Endothelial cell of umbilical vein (primary cell): ENCODE results near the gene NANS. TPM values are rescaled to one million over a fixed set of nuclear protein-coding genes. Genes with fewer than 3 reads are reported as not detected.

Experiments
- BruUV-seq: library from RNA; stranded (reverse); fragments of 400-500 nt; replicated peaks from 2 replicates; lab custom pipeline; 2021; lab: Mats Ljungman, UMichigan
- CTCF ChIA-PET: fragments of 300-600, 350-600 bp; sonication (Branson Sonifier 250); formaldehyde crosslinking; loops from one replicate; lab custom pipeline; 2021; ENCODE audit warnings: antibody characterized with exemption, inconsistent platforms; lab: Charles Lee
- POLR2A ChIA-PET: fragments of 300-600, 350-600 bp; sonication (Branson Sonifier 250); formaldehyde crosslinking; loops from one replicate; lab custom pipeline; 2021; ENCODE audit warnings: antibody characterized with exemption, inconsistent platforms; lab: Charles Lee
- DNase-seq: peaks from one replicate; pipeline ENCODE4 v3.0.0-alpha.2; 2011; ENCODE audit warnings: low read depth, low spot score
- FAIRE-seq: peaks from 2 replicates; lab custom pipeline; 2011; peaks lifted over from hg19 to GRCh38; lab: Jason Lieb, UNC
- H2AFZ ChIP-seq: 2 replicates; pipeline ENCODE4 v1.6.0; 2012; ENCODE audit warnings: low read depth, low read length, control low read depth, inconsistent platforms
- H3K27ac ChIP-seq: 2 replicates; pipeline ENCODE4 v1.5.1; 2011; ENCODE audit warnings: low read depth, mild to moderate bottlenecking, control low read depth, low read length, moderate library complexity; ENCODE audit not compliant: insufficient read depth
- H3K27me3 ChIP-seq, 2 experiments: 2 replicates each; pipeline versions ENCODE4 v1.6.0 to v1.6.1; 2011; ENCODE audit warnings: low read length in 2 of 2, mixed read lengths in 1 of 2; ENCODE audit not compliant: control insufficient read depth in 2 of 2, insufficient read depth in 2 of 2
- H3K36me3 ChIP-seq, 2 experiments: 2 replicates in 1 of 2; 3 replicates in 1 of 2; pipeline ENCODE4 v1.5.1; 2011; ENCODE audit warnings: low read length in 2 of 2, mild to moderate bottlenecking in 1 of 2, moderate library complexity in 1 of 2; ENCODE audit not compliant: control insufficient read depth in 2 of 2, insufficient read depth in 2 of 2; ENCODE audit errors: extremely low read depth in 1 of 2
- H3K4me1 ChIP-seq: 3 replicates; pipeline ENCODE4 v1.5.1; 2011; ENCODE audit warnings: mild to moderate bottlenecking, low read length; ENCODE audit not compliant: control insufficient read depth, insufficient read depth; ENCODE audit errors: extremely low read depth
- H3K4me2 ChIP-seq: 2 replicates; pipeline ENCODE4 v1.6.1; 2011; ENCODE audit warnings: low read length, control low read depth, mixed read lengths; ENCODE audit not compliant: insufficient read depth
- H3K4me3 ChIP-seq, 3 experiments: fragments of 200-600 bp in 1 of 3; sonication (generic), shearing (Covaris generic) in 1 of 3; replicated peaks in 1 of 3; 2 replicates each; pipeline ENCODE4 v1.5.1; 2011 to 2016; ENCODE audit warnings: control low read depth in 3 of 3, low read length in 3 of 3, mild to moderate bottlenecking in 2 of 3, inconsistent platforms in 1 of 3, low read depth in 1 of 3, moderate library complexity in 1 of 3; ENCODE audit not compliant: insufficient read depth in 1 of 3
- H3K79me2 ChIP-seq: 2 replicates; pipeline ENCODE4 v1.6.0; 2012; ENCODE audit warnings: low read length, inconsistent platforms; ENCODE audit not compliant: control insufficient read depth, insufficient read depth
- H3K9ac ChIP-seq: replicated peaks from 2 replicates; pipeline ENCODE3; 2011; ENCODE audit warnings: low read length, control low read depth; ENCODE audit not compliant: insufficient read depth; ENCODE audit errors: extremely low read depth
- H3K9me1 ChIP-seq: replicated peaks from 3 replicates; pipeline ENCODE4 v1.6.0; 2011; ENCODE audit warnings: mild to moderate bottlenecking, low read length; ENCODE audit not compliant: control insufficient read depth, insufficient read depth; ENCODE audit errors: extremely low read depth
- H3K9me3 ChIP-seq: replicated peaks from 2 replicates; pipeline ENCODE4 v1.5.1; 2012; ENCODE audit warnings: low read length, inconsistent platforms; ENCODE audit not compliant: control insufficient read depth, insufficient read depth
- H4K20me1 ChIP-seq: replicated peaks from 2 replicates; pipeline ENCODE3; 2011; ENCODE audit warnings: mild to moderate bottlenecking, low read length; ENCODE audit not compliant: control insufficient read depth, insufficient read depth; ENCODE audit errors: extremely low read depth
- CTCF ChIP-seq, 2 donors: IDR thresholded peaks; 1 replicate in 1 of 2; 2 replicates in 1 of 2; pipeline ENCODE4 v1.5.1; 2011; ENCODE audit warnings: low read length in 2 of 2, mild to moderate bottlenecking in 2 of 2, moderate library complexity in 2 of 2, control low read depth in 1 of 2, inconsistent platforms in 1 of 2, low read depth in 1 of 2; ENCODE audit not compliant: insufficient read depth in 1 of 2; ENCODE audit errors: extremely low read depth in 1 of 2
- EZH2 ChIP-seq: IDR thresholded peaks from 2 replicates; pipeline ENCODE4 v1.6.1; 2012; ENCODE audit warnings: borderline replicate concordance, low read depth, mild to moderate bottlenecking, moderate library complexity, low read length, inconsistent platforms; ENCODE audit not compliant: severe bottlenecking
- FOS ChIP-seq: IDR thresholded peaks from 2 replicates; pipeline ENCODE4 v1.6.1; 2011; ENCODE audit warnings: mild to moderate bottlenecking, low read length, moderate library complexity, borderline replicate concordance; ENCODE audit not compliant: insufficient read depth
- GATA2 ChIP-seq: IDR thresholded peaks from 2 replicates; pipeline ENCODE4 v1.7.0; 2011; ENCODE audit warnings: low read depth, mild to moderate bottlenecking, moderate library complexity, mixed read lengths, low read length; ENCODE audit not compliant: insufficient read length, insufficient read depth
- JUN ChIP-seq: IDR thresholded peaks from 2 replicates; pipeline ENCODE4 v1.6.1; 2011; ENCODE audit warnings: borderline replicate concordance, low read depth; ENCODE audit not compliant: insufficient read length, insufficient read depth
- MYC ChIP-seq: IDR thresholded peaks from one replicate; pipeline ENCODE4 v1.6.1; 2011; ENCODE audit warnings: mild to moderate bottlenecking, low read depth, low read length
- POLR2A ChIP-seq: IDR thresholded peaks from 2 replicates; pipeline ENCODE4 v1.6.1; 2012; ENCODE audit warnings: low read depth, mild to moderate bottlenecking, control low read depth, low read length
- POLR2AphosphoS5 ChIP-seq: IDR thresholded peaks from 2 replicates; pipeline ENCODE4 v1.6.1; 2012; ENCODE audit warnings: low read depth, mild to moderate bottlenecking, control low read depth, low read length, moderate library complexity; ENCODE audit not compliant: insufficient read depth
- dilution Hi-C: fragments of 300-500 bp; cut with MboI; formaldehyde crosslinking; loops from one replicate; pipeline ENCODE4 v1.15.0; 2019; ENCODE audit warnings: low sequenced_read_pairs; ENCODE audit not compliant: extremely low pct_ligation_motif_present
- intact Hi-C: fragments of 100-400 bp; cut with micrococcal nuclease; formaldehyde crosslinking; loops from one replicate; pipeline ENCODE4 v1.10.0; 2022
- polyA plus RNA-seq, 4 experiments: library from polyadenylated mRNA; depleted of rRNA in 3 of 4; stranded (reverse) in 3 of 4; unstranded in 1 of 4; fragments of >200 nt; gene quantifications; 2 replicates each; pipeline versions ENCODE4 v1.2.1 to v1.2.3, GENCODE V29; 2011 to 2012; ENCODE audit warnings: missing spikeins in 1 of 4
- total RNA-seq: library from RNA; stranded (reverse); gene quantifications from 2 replicates; pipeline ENCODE4 v1.2.3, GENCODE V29; 2021
- TF ChIP-seq, protein P1 (sequence below): IDR thresholded peaks from 2 replicates; pipeline ENCODE4 v1.6.1; 2011; ENCODE audit not compliant: insufficient read depth, insufficient read length

NANS gene
- total and polyA plus RNA-seq, 2 donors (not counting 3 experiments of a cell fraction or from before 2014, with no cell fraction given): 85.1 to 108 TPM

DNA sequence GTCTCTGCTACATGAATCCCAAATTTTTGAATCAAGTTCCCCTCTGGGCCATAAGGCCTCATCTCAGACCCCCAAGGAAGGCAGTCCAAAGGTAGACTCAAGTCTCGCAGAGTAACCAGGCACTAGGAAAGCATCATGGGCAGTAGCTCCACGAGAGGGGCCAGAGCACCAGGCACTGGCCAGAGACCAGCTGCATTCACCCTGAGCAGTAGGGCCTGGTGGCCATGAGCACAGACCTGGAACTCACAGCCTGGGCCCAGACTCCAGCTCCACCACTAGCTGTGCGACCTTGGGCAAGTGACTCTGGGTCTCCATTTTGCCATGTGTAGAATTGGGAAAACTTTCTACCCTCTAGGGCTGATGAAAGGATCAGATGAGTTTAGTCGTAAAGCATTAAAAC, 28.5 kb downstream of the NANS start:
- Histone ChIP-seq H3K27me3 (no peaks in the 10 kb centered on the region), H3K36me3 (peaks cover 3 to 15% of the 10 kb centered on the region in 2 experiments), H3K4me3 (no peak overlapping the region), H3K9ac (no peak overlapping the region), H4K20me1 (no peaks in the 10 kb centered on the region), H3K4me1 (peaks cover 15% of the 10 kb centered on the region), H3K9me1 (no peaks in the 10 kb centered on the region), H3K9me3 (no peaks in the 10 kb centered on the region), H3K4me2 (no peak overlapping the region), H3K79me2 (no peaks in the 10 kb centered on the region), H2AFZ (no peak overlapping the region), H3K27ac (no peak overlapping the region)
- TF ChIP-seq POLR2AphosphoS5 (no peak), JUN (no peak), FOS (no peak), MYC (no peak), EZH2 (no peak), POLR2A (no peak), GATA2 (no peak), CTCF (IDR thresholded peaks at IDR 0.05; ENCODE audit: extremely low read depth in 1 of 2, insufficient read depth in 1 of 2, low read depth in 1 of 2, low read length in 2 of 2) (no peak)
- TF ChIP-seq, protein P1, sequence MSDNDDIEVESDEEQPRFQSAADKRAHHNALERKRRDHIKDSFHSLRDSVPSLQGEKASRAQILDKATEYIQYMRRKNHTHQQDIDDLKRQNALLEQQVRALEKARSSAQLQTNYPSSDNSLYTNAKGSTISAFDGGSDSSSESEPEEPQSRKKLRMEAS: no peak
- FAIRE-seq: no peak
- BruUV-seq: no TSS peak
- no peak for DNase-seq
- ChIA-PET CTCF (interaction anchor here (1.5 kb wide), 1 partner anchor 82 kb away, joined by 3 read pairs; no protein-coding TSS in a partner anchor), POLR2A (no interaction called here)
- intact Hi-C loops: no loop called here
- dilution Hi-C loops: no loop called here
